ENCODE results near the gene GALNTL6. TPM values are rescaled to one million over a fixed set of nuclear protein-coding genes. Genes with fewer than 3 reads are reported as not detected.

The GALNTL6 gene
- polyA plus RNA-seq, 1 donor (not counting 4 experiments of a cell fraction or from before 2014, with no cell fraction given), result not detected

GRCh38 chr4:172736046-172736445 is 922.8 kb downstream of the GALNTL6 start:
- H3K36me3 ChIP-seq (ENCODE audit: control insufficient read depth in 2 of 2, extremely low read depth in 1 of 2, insufficient read depth in 2 of 2, low read length in 2 of 2), result no peaks in the 10 kb centered on the region
- dilution Hi-C loops (cut with MboI; ENCODE audit: extremely low pct_ligation_motif_present, low sequenced_read_pairs), result no loop called here
- DNase-seq (ENCODE audit: low read depth, low spot score) (no peak), FAIRE-seq (no peak)
- no peak overlapping the region for H2AFZ ChIP-seq (ENCODE audit: control insufficient read depth, low read length)
- no peaks in the 10 kb centered on the region for H3K79me2 ChIP-seq (ENCODE audit: control insufficient read depth, insufficient read depth, low read length)
- H4K20me1 ChIP-seq (ENCODE audit: control insufficient read depth, extremely low read depth, insufficient read depth, low read length), result no peaks in the 10 kb centered on the region
- no peaks in the 10 kb centered on the region for H3K4me1 ChIP-seq (ENCODE audit: control insufficient read depth, extremely low read depth, insufficient read depth, low read length)
- H3K4me3 ChIP-seq (ENCODE audit: control insufficient read depth in 2 of 3, extremely low read depth in 1 of 3, insufficient read depth in 2 of 3, low read depth in 1 of 3, low read length in 3 of 3), result no peak overlapping the region
- H3K27ac ChIP-seq (ENCODE audit: control insufficient read depth, insufficient read depth, low read length), result no peak overlapping the region
- H3K27me3 ChIP-seq (ENCODE audit: control insufficient read depth, extremely low read depth, insufficient read depth, low read length), result no peaks in the 10 kb centered on the region
- no peaks in the 10 kb centered on the region for H3K9me3 ChIP-seq (ENCODE audit: control insufficient read depth, low read depth, low read length)
- no peaks in the 10 kb centered on the region for H3K9me1 ChIP-seq (ENCODE audit: control insufficient read depth, extremely low read depth, insufficient read depth, low read length)
- no peak for TF ChIP-seq CTCF (optimal IDR thresholded peaks at IDR 0.05 in 1 of 3, IDR thresholded peaks at IDR 0.05 in 1 of 3, conservative IDR thresholded peaks at IDR 0.05 in 1 of 3; ENCODE audit: extremely low read depth in 1 of 3, insufficient read depth in 2 of 3, low read length in 3 of 3)
- no peak for TF ChIP-seq EZH2 (IDR thresholded peaks at IDR 0.05; ENCODE audit: low read length)
- H3K9ac ChIP-seq (ENCODE audit: control insufficient read depth, extremely low read depth, insufficient read depth, low read length), result no peak overlapping the region
- H3K4me2 ChIP-seq (ENCODE audit: control insufficient read depth, extremely low read depth, insufficient read depth, low read depth, low read length), result no peak overlapping the region

- FAIRE-seq (no peak), DNase-seq (ENCODE audit: low read depth, low spot score) (no peak)
- no peak overlapping the region for H3K4me3 ChIP-seq (ENCODE audit: control insufficient read depth in 2 of 3, extremely low read depth in 1 of 3, insufficient read depth in 2 of 3, low read depth in 1 of 3, low read length in 3 of 3)
- no peaks in the 10 kb centered on the region for H3K36me3 ChIP-seq (ENCODE audit: control insufficient read depth in 2 of 2, extremely low read depth in 1 of 2, insufficient read depth in 2 of 2, low read length in 2 of 2)
- H3K9me3 ChIP-seq (ENCODE audit: control insufficient read depth, low read depth, low read length), result no peaks in the 10 kb centered on the region
- H3K9me1 ChIP-seq (ENCODE audit: control insufficient read depth, extremely low read depth, insufficient read depth, low read length), result no peaks in the 10 kb centered on the region
- no peak overlapping the region for H3K9ac ChIP-seq (ENCODE audit: control insufficient read depth, extremely low read depth, insufficient read depth, low read length)
- H3K79me2 ChIP-seq (ENCODE audit: control insufficient read depth, insufficient read depth, low read length), result no peaks in the 10 kb centered on the region
- dilution Hi-C loops (cut with MboI; ENCODE audit: extremely low pct_ligation_motif_present, low sequenced_read_pairs), result no loop called here
- no peaks in the 10 kb centered on the region for H3K27me3 ChIP-seq (ENCODE audit: control insufficient read depth, extremely low read depth, insufficient read depth, low read length)
- no peak overlapping the region for H2AFZ ChIP-seq (ENCODE audit: control insufficient read depth, low read length)
- no peaks in the 10 kb centered on the region for H3K4me1 ChIP-seq (ENCODE audit: control insufficient read depth, extremely low read depth, insufficient read depth, low read length)
- TF ChIP-seq EZH2 (IDR thresholded peaks at IDR 0.05; ENCODE audit: low read length) (no peak), CTCF (optimal IDR thresholded peaks at IDR 0.05 in 1 of 3, IDR thresholded peaks at IDR 0.05 in 1 of 3, conservative IDR thresholded peaks at IDR 0.05 in 1 of 3; ENCODE audit: extremely low read depth in 1 of 3, insufficient read depth in 2 of 3, low read length in 3 of 3) (no peak)
- no peak overlapping the region for H3K4me2 ChIP-seq (ENCODE audit: control insufficient read depth, extremely low read depth, insufficient read depth, low read depth, low read length)
- no peak overlapping the region for H3K27ac ChIP-seq (ENCODE audit: control insufficient read depth, insufficient read depth, low read length)
- no peaks in the 10 kb centered on the region for H4K20me1 ChIP-seq (ENCODE audit: control insufficient read depth, extremely low read depth, insufficient read depth, low read length)
Observed at GRCh38 chr4:172740434-172740833, 927.2 kb downstream of the GALNTL6 start.

Data from keratinocyte (primary cell).